Stimulated activated CD4-positive, alpha-beta T cell treated with anti-CD3 and anti-CD28 coated beads, TNF-alpha, amount 100 ng/mL, for 48 hours (primary cell): ENCODE results near the gene CRTC1.
"Not testable (repeated sequence)": the region's sequence is repeated elsewhere in the genome, so short reads cannot be mapped to it uniquely, and the experiment has no call there.

Source experiments
- DNase-seq, 3 donors: peaks; one replicate each; pipeline ENCODE4 v3.0.0-alpha.2; 2020; ENCODE audit warnings: low read depth in 3 of 3

The CRTC1 gene

DNA sequence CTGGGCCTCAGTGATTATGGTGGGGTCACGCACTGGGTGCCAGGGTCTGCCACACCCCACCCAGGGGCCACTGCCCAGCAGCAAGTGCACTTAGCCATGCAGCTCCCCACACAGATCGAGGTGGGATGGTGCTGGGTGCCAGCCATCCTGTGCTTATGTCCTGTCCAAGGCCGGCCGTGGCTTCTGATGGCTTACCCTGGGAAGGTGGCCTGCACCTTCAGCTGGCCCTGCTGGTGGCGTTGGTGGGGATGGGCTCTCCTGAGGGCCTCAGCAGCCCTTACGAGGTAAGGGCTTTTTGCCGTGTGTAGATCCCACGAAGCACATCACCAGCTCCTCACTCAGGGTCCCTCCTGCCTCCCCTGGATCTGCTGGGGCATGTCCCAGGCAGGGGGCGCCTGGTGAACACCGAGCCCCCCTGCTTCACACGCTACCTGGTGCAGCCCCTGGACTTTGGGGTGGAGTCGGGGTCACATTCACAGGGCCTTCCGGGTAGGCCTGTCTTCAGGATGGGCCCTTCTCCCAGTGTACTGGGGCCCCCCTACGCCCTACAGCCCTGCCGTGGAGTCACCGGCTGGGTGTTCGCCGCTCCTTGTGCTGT is 46.6 kb downstream of the CRTC1 start:
- DNase-seq = no peak

DNA sequence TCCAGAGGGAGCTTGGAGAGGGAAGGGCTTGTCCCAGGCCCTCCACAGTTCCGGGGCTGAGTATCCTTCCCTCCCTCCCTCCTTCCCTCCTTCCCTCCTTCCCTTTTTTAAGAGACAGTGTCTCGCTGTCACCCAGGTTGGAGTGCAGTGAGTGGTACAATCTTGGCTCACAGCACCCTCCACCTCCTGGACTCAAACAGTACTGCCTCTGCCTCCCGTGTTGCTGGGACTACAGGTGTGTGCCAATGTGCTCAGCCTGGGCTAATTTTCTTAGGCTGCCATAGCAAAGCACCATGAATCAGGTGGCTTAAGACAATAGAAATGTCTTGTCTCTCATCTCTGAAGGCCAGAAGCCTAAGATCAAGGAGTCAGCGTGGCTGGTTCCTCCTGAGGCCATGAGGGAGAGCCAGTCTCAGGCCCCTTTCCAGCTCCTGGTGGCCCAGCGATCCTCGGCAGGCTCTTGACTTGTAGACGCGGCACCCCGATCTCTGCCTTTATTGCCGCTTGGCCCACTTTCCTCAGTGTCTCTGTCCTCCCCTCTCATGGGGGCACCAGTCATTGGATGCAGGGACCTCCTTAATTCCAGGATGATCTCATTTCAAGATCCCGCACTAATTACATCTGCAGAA is 47.5 kb downstream of the CRTC1 start:
- no peak for DNase-seq

DNA sequence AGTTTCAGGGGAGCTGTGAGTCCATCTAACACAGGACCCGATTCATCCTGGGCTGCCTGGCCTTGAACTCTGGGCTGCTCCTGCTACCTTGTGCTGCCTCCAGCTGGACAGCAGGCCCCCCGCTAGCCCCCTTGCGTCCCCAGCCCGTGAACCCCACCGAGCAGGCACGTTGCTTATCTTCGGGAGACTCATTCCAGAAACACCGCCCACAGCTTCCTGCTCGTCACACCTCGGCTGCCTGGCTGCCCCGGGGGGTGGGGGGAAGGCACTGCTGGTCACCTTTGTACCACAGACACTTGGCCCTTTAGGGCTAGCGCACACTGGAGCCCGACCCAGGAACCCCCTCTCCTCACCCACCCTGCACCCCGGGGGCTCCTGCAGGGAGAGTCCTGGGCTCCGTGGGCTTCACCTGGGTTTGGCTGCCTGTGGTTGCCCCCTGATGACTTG is 48.1 kb downstream of the CRTC1 start:
- no peak for DNase-seq

DNA sequence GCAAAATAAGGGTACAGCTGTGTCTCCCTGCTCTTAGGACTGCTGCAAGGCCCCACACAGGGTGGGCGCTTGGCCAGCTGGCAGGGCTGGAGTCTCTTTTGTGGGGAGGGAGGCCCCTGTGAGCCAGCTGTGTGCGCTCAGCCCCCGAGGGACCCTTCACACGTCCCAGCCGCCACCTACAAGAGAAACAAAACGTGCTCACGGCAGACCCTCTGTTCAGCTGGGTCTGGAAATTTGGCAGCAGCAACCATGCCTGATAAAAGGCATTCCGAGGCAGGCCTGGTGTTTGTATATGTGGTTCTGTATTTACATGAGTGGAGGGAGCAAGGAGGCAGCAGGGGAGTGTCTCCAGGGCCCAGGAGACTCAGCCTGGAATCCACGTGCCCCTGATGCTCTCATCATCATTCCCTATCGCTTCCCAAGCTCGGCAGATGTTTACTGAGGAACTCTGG is 49.7 kb downstream of the CRTC1 start:
- DNase-seq = no peak

DNA sequence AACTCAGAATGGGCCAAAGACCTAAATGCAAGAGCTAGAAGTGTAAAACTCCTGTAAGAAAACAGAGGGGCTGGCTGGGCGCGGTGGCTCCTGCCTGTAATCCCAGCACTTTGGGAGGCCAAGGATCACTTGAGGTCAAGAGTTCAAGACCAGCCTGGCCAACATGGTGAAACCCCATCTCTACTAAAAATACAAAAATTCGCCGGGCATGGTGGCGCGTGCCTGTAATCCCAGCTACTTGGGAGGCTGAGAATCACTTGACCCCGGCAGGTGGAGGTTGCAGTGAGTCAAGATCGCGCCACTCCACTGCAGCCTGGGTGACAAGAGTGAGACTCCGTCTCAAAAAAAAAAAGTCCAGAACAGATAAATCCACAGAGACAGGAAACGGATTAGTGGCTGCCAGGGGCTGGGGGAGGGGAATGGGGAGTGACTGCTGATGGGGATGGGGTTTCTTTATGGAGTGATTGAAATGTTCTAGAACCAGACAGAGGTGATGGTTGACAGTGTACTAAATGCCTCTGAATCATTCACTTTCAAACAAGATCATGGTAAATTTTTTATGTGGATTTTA is 50.4 kb downstream of the CRTC1 start:
- DNase-seq = not testable (repeated sequence)

DNA sequence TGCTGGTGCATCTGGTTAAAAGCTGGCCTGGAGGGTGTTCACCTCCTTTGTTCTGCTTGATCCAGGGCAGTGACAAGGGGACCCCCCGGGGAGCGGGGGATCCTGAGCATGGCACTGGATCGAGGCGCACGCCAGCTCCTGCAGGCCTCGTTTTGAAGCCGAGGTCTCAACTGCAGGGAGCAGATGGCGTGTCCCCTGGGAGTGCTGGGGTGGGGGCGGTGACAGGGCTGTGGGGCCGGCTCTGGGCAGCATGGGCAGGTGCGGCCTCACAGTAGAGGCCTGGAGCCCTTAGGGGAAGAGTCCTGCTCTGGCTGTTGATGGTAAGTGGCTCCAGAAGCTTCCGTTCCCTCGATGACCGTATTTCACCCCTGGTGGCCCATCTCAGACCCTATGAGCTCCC is 51.8 kb downstream of the CRTC1 start:
- DNase-seq = no peak

DNA sequence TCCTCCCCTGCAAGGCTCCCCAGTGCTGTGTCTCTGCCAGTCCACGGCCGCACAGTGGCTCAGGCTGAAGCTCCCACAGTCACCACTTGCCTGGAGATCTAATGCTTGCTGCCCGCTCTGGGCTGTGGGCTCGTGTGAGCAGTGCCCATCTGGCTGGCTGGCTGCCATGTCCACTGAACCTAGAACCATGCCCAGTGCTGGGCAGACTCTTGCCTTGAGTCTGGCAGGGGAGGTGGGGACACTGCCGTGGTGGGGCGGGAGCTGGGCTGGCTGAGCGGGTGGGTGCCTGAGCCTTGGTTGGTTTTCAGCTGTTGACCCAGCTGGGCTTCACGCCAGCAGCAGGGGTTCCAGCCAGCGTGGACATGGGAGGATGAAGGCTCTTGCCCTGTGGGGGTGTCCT is 52.3 kb downstream of the CRTC1 start:
- DNase-seq = no peak

DNA sequence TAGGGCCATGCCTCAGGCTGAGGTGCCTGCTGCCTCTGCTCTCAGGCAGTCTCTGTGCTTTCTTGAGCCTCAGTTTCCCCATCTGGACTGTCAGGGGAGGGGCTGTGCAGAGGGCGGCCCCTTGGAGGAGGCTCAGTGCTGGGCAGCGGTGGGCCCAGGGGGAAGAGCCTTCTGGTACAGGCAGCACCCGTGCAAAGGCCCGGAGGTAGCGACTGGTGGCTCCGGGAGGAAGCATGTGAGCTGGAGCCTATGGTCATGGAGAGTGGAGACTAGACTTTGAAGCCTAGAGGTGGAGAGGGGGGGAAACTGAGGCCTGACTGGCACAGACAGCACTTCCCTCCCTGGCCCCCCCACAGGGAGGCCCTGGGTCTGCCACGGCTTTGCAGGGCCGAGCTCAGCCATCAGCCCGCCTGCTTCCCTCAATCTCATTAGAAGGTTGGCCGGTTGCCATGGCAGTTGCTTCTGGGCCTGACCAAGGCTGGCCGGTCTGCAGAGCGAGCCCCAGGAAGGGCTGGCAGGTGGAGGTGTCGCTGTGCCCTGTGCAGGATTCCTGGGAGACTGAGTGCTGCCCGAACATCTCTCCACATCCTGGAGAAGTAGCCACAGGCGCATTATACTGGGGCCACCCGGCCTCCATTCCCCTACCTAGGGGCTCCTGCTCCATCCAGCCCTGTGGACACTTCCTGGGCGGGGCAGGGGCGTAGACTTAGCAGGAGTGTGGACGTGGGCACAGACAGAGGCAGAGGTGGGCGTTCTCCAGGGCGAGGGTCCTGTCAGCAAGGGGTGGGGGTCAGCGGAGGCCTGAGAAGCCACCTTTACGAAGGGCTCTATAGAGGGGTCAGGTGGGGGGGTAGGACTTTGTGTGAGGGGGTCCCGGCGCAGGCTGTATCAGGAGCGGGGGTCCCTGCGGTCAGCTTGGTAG is 53.2 kb downstream of the CRTC1 start:
- no peak for DNase-seq

DNA sequence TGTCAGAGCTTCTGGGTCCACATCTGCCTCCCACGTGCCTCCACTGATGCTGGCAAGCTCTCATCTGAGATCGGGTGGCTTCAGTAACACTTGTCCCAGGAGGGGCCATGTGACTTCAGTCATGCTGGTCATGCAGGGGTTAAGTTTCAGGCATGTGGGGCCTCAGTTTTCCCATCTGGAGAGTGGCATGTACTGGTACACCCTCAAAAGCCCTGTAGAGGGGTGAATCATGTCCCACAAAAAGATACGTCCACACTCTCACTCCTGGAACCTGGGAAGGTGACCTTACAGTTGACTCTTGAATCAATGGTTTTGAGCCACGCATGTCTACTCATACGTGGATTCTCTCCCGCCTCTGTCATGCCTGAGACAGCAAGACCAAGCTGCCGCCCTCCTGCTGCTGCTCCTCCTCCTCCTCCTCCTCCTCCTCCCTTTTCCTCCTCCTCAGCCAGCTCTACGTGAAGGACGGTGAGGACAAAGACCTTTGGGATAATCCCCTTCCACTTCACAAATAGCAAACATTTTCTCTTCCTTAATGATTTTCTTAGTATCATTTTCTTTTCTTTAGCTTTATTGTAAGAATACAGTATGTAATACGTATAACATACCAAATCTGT is 54.0 kb downstream of the CRTC1 start:
- DNase-seq = no peak

DNA sequence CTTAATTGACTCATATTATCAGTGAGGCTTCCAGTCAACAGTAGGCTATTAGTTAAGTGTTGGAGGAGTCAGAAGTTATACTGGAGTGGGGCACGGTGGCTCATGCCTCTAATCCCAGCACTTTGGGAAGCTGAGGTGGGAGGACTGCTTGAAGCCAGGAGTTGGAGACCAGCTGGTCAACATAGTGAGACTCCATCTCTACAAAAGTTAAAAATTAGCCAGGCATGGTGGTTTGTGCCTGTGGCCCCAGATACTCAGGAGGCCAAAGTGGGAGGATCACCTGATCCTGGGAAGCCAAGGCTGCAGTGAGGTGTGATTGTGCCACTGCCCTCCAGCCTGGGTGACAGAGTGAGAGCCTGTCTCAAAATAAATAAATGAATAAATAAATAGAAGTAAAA is 54.5 kb downstream of the CRTC1 start:
- DNase-seq = no peak

DNA sequence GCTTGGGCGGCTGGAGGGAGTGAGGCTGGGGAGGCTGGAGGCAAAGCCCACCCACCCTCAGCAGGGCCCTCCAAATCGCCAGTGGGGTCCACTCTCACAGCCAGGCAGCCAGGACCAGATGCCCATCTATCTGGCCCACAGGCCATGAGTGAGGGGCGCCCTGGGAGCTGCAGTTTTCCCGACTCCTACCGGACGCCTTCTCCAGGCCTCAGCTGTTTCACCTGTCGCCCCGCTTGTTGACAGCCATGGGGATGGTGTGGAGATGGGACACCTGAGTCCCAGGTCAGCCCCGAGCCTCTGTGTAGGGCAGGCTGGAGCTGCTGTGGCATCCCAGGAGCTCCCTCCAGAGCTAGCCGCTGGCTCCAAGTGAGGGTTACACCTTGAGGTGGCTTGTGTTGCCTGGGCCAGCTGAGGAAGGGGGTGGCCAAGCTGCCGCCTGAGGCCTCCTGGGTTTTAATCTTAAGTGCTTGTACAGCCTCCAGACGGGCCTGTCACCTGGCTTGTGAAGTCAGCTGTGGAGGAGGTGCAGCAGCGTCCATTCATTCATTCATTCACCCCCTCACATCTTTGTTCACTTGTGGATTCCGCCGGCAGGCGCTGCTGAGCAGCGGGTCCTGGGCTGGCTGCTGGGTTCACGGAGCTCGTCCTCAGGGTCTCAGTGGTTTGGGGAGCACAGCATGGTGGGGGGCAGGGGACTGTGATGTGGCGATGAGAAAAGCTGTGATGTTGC is 55.6 kb downstream of the CRTC1 start:
- no peak for DNase-seq

DNA sequence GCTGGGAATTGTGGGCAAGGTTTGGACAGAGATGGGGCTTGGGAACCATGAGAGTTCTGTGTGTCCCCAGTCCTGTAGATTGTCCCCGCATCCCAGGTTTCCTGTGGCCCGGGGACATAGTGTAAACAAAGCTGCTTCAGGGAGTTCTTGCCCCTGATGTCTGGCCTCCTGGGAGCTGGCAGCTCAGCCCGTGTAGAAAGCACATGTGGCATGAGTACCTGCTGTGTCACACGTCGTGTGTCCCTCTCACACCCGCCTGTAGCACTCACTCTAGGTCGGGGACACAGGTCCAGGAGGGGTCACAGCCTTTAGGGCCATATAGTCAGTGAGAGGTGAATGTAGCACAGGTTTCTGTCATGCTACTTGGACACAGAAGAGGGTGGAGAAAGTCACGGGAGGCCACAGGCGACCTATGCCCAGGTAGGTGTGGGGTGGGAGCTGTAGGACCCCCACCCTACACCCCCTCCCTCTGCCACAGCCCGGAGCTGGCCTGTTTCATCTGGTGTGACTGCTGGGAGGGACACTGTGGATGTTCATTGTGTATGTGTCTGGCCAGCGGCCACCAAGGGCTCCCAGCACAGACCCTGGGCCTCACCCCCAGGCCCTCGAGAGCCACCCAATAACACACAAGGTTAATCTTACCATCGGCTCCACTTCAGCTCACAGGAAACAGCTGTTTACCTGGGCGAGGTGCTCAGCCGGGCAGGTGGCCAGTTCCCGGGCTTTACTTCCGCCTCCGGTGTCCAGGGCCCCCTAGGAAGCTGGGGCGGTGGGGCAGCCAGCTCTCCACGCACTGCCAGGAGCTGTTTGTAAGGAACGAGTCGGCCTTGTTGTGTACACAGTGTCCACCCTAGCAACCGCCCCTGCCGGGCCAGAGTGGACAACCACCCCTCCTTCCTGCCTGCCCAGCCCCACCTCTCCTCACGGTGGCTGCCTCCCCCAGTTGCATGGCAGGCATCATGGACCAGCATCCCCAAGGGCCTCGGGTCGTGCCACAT is 57.9 kb downstream of the CRTC1 start:
- DNase-seq = no peak

DNA sequence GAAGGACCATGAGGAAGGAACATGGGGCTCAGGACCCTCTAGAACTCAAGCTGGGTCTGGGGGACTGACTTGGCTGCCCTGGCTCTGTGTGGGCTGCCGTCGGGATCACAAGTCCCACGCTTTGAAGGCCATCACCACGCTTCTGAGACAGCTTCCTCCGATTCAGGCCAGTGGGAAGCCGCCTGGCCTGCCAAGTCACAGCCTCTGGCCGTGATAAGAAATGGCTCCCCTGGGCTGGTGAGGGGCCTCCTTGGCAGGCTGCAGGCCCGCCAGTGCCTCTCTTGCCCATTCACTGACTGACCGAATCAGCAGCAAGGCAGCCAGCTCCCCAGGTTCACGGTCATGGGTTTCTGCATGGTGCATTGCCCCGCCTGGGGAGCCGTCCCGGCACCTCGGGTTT is 58.8 kb downstream of the CRTC1 start:
- no peak for DNase-seq

DNA sequence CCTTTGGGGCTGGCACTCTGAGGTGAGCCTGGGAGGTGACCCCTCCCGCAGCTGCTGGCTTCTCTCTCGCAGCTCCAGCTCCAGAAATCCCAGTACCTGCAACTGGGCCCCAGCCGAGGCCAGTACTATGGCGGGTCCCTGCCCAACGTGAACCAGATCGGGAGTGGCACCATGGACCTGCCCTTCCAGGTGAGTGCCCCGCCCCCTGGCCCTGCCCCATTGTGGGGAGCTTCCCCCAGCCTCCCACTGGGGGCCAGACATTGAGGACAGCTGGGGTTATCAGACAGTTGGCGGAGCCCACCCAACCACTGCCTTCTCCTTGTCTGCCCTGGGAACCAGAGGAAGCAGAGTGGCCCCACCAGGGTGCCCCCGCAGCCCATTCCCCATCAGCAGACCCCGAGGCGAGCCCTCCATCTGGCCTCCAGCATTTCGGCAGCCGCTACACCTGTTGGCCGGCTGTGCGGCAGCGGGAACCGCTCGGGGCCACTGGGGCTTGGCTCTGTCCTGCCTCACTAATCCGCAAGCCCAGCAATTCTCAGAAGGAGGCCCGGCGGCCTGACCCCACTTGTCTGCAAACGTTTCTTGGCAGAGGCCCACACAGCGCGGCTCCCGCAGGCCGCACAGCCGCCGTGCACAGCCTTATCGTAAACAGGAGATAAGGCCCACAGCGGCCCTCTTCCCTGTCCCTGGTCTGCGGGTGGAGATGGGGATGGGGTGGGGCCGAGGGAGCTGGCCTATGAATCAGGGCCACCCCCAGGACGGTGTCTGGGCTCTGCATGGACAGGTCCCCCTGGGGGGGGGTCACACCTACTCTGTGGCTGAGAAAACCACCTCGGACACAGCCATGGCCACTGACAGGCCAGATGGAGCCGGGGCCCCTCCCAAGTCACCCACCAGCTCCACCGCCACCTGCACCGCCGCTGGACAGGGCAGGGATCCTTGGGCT is 59.6 kb downstream of the CRTC1 start:
- no peak for DNase-seq

DNA sequence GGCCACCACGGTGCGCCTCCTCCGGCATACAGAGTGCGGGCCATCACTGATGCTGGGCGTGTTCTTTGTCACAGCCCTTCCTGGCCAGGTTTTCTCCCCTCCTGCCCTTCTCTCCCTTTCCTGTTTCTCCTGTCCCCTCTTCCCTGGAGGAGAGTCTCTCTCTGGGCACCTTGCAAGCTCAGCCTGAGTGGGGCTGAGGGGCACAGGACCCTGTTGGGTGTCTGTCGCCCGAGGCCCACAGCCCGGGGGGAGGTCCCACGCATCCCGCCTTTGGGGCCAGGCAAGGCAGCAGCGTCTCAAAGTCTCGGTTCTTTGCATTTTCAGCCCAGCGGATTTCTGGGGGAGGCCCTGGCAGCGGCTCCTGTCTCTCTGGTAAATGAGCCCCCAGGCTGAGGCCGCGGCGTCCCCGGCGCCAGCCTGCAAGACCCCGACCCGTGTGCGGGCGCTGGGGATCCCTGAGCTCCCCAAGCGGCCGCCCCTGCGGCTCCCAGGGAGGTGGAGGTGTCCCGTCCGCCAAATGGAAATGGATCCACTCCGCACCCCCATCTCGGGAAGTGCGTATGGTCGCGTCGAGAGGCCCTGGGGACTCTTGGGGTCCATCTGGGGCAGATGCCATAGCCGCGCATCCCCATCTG is 60.4 kb downstream of the CRTC1 start:
- DNase-seq = no peak

DNA sequence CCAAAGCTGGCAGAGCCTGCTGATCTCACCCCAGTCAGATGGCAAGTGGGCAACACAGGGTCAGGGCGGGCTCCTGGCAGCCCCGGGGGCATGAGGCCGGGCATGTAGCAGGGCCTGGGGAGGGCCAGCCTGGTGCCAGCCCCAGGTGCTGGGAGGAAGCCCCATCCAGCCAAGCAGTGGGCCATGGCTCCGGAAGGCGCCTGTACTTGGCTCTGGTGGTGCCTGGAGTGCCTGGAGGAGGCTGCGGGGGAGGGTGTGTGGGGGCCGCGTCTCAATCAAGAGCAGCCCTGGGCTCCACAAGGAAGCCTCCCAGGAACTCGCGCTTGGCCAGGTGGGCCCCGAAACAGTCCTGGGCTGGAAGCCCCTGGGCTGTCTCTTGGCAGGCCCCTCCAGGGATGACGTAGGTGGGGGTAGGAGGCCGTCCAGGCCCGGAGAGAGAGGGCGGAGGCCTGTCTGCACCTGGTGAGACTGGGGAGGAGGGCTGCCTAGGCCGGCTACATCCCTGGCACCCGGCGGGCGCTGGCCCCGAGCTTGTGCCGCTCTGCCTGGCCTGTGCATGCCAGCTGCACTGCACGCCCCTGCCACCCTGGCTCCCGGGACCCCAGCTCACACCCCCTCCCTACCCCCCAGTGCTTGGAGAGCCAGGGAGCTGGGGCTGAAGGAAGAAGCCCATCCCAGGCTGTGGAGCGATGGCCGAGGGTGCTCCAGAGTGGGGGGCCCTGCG is 61.7 kb downstream of the CRTC1 start:
- no peak for DNase-seq

DNA sequence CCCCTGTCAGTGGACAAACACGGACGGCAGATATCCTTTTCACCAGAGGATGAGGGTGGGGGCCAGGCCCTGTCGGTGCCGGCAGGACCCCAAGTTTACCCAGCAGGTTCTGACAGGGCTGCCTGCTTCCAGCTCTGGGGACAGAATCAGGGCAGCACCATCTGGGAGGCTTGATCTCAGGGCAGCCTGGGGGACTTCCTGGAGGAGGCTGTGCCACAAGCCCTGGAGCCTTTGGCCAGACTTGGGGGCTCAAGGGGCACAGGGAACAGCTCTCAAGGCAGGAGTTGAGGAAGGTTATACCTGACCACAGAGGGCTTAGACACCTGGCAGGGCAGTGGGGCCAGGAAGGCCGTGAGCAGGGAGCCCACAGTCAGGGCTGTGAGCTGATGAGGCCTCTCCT is 62.5 kb downstream of the CRTC1 start:
- DNase-seq = no peak
